GM21723 (cell line): ENCODE measurements around the gene DIPK1B.
"Not testable (repeated sequence)": the region's sequence is repeated elsewhere in the genome, so short reads cannot be mapped to it uniquely, and the experiment has no call there.

Source experiments
- ATAC-seq: cut with Tn5 transposase; IDR thresholded peaks from one replicate; pipeline ENCODE4 v1.9.1; 2021; ENCODE audit warnings: mild to moderate bottlenecking, moderate library complexity; ENCODE audit not compliant: unreplicated experiment

The DIPK1B gene

DNA sequence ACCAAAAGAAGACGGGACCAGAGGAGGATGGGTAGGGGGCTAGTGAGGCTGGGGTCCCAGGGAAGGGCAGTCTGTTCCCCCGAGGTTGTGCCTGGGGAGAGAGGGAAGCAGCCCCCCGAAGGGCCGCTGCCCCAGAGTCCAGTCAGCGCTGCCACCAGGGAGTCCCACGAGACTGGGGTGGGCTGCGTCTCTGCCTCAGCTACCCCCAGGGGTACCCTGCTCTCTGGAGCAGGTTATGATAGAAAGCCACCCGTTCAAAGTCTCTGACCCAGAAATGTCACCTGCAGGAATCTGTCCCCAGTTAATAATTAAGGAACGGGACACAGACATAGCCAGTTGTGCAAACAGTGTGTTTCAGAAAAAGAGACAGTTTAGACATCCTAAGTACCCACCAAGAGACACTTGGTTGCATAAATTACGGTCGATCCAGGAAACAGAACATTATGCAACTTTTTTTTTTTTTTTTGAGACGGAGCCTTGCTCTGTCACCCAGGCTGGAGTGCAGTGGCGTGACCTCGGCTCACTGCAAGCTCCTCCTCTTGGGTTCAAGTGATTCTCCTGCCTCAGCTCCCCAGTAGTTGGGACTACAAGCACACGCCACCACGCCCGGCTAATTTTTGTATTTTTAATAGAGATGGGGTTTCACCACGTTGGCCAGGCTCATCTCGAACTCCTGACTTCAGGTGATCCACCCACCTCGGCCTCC, 14.4 kb upstream of the DIPK1B start:
- ATAC-seq, result no peak

DNA sequence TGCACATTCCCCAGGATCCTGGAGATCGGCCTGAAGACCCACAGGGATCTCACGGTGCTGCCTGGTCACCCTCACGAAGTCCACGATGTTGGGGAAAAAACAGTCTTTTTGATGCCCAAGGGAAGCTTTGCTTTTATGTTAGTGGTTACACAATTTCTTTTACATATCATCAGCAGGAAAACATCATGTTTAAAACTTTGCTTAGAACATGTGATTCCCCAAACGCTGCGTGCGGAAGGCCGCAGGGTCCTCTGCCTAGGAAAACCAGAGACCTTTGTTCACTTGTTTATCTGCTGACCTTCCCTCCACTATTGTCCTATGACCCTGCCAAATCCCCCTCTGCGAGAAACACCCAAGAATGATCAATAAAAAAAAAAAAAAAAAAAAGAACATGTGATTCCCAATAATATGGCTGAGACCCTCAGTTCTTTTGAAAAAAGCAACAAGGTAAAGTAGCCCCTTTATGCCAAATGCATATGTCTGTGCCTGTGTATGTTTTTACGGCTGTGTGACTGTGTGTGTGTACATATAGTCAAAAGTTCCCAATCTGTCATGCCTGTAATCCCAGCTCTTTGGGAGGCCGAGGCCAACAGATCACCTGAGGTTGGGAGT, 13.6 kb upstream of the DIPK1B start:
- no peak for ATAC-seq

DNA sequence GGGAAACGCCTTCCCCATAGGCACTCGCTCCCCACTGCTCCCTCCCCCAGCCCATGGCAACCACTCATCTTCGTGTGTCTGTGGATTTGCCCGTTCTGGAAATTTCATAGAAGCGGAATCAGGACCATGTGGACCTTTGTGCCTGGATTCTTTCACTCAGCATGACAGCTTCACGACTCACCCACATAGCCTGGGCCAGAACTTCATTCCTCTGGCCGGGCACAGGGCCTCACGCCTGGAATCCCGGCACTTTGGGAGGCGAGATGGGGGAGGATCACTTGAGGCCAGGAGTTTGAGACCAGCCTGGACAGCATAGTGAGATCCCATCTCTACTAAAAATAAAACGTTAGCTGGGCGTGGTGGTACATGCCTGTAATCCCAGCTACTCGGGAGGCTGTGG, 12.1 kb upstream of the DIPK1B start:
- ATAC-seq, result no peak

DNA sequence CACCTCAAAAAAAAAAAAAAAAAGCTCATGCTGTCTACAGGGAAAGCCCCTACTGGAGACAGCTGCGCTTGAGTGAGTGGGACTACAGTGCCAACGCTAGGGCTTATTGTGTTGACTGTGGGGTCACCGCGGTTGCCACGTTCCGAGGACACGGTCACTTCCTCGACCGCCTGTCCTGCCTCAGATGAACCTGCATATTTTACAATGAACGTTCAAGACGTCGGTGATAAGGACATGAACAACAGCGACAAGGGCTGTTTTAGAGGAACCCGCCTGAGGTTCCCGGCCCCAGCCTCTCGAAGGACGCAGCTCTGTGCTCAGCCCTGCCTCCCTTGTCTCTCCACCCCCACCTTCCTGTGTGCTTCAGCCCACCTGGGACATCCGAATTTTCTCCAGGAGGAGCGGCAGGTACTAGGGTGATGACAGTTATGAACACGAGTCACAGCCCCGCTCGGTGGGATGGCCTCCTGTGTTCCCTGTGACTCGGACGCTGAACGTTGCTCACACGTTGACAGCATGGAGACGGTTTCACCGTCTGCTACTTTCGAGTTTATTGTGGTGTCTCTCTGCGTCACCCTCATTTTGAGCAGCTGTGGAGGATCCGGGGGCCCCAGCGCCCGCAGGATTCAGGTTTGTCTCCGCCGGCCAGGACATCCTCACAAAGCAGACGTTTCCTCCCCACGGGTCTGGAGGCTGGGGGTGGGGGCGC, 11.3 kb upstream of the DIPK1B start:
- peak; percentile 75 for ATAC-seq

DNA sequence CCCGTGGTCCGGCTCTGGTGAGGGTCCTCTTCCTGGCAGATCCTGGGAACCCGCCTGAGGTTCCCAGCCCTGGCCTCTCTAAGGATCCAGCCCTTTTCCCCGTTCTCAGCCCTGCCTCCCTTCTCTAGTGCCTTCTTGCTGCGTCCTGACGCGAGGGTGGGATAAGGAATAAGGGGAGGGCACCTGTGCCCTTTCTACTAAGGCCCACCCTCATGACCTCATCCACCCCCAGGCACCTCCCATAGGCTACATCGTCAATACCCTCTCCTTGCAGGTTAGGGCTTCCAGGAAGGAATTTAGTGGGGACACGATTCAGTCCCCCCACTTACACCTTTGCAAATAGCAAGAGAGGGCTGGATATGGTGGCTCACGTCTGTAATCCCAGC, 10.7 kb upstream of the DIPK1B start:
- ATAC-seq, result peak; percentile 8

DNA sequence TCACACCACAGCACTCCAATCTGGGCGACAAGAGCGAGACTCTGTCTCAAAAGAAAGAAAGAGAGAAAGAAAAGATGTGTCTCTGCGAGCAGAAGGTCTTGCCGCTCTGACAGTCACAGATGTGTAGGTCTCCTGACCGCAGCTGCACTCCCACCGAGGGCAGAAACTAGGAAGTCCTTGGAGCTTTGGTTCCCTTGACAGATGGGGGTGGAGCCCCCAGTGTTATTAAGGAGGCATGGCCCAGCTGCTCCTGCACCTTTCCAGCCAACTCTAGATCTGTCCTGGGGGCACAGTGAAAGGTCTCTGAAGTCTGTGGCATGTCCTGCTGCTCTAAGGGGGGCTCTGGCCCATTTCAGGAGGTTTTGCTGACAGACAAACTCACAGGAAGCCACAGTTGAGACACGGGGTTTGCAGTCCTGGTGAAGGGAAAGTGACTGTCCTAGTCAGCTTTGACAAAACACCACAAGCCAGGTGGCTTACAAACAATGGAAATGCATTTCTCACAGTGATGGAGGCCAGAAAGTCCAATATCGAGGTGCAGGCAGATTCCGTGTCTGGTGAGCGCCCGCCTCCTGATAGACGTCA, 9.0 kb upstream of the DIPK1B start:
- ATAC-seq, result no peak

DNA sequence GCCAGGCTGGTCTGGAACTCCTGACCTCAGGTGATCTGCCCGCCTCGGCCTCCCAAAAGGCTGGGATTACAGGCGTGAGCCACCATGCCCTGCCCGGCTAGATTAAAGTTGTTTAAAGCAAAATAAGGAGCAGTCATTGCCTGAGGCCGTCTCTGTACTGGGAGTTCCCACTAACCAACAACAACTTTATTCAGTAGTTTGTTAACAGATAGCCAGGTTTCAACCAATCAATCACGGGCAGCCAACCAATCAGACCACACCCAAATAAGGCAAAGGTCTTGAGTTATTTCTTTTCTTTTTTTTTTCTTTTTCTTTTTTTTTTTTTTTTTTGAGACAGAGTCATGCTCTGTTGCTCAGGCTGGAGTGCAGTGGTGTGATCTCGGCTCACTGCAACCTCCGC, 7.6 kb upstream of the DIPK1B start:
- ATAC-seq, result not testable (repeated sequence)

DNA sequence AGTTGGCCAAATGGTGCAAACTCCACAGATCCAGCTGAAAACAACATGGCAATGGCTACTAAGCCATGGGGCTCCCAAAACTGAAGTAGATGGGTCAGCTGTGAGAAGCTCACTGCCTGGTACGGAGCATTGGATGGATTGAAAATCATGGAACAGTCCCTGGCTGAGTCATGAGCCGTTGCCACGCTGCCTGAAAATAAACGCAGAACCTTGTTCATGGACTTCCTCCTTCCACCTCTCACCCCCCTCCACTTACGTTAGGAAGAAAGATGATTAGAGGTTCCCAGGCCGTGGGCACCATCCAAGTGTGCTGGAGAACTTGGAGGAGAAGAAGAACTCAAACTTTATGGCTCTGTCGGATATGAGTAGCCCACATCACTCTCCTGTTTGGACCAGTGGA, 6.8 kb upstream of the DIPK1B start:
- no peak for ATAC-seq

DNA sequence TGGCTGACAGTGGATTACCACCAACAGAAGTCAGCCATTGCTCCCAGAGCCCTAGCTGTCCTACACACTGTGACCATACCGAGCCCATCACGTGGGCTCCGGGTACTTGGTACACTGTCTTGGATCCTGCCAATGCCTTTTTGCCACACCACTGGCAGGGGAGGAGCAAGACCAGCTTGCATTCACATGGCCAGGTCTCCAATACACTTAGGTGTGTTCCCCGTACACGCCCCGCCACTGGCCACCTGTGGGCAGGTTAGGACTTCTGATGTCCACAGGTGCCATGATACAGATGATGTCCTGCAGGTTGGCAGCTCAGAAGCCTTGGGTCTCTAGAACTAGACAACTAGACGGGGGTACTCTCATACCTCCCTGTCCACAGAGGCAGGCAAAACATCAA, 5.4 kb upstream of the DIPK1B start:
- no peak for ATAC-seq

DNA sequence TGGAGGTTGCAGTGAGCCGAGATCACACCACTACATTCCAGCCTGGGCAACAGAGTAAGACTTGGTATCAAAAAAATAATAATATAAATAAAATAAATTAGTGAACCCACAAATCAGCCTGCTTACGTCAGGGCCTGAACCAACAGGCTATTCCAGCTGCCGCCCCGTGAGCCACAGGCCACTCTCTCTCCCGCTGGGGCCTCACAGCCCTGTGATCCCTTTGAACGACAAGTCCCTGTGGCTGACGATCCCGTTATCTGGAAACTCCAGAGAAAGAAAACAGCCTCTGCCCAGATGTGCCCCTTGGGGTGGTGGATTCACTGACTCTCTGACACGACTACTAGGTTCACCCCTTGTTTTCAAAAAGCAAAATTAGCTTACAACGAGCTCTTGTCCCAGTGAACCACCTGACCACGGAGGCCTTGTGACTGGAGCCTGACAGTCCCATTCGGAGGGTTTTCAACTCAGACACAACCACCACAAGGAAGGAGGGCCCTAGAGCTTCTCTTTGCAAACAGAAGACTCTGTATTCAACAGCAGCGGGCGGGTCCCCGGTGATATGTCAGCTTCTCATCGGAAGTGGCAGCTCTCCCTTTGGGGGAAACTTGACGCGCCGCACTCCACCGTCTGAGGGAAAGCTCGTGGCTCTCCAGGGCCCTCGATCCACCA, 4.4 kb upstream of the DIPK1B start:
- ATAC-seq, result no peak

DNA sequence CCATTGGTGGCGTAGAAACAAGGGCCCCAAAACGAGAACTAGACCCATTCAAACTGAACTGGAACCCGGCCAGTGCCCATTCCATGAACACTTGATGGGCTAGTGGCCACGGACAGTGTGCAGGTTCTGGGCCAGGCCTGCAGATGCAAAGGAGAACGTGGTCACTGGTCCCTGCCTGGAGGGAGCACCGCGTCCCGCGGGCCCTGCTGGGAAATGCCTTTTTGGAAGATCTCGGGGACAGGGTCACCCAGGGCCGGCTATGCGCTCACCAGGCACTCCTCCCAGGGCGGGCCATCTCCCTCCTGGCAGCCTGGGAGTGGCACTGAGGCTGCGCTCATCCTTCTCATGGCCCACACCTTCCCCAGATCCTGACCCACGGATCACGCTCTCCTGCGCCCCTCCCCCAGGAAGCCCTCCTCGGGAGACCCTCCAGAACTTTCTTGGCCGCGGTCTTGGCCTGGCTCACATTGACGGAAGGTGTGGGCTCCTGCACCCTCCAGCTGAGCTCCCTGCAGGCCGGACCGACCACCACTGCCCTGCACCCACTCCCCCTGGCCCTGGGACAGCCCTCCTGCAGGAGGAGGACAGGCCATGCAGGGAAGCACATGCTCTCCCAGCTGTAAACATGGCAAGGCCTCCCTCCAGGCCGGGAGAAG, 2.8 kb upstream of the DIPK1B start:
- no peak for ATAC-seq

DNA sequence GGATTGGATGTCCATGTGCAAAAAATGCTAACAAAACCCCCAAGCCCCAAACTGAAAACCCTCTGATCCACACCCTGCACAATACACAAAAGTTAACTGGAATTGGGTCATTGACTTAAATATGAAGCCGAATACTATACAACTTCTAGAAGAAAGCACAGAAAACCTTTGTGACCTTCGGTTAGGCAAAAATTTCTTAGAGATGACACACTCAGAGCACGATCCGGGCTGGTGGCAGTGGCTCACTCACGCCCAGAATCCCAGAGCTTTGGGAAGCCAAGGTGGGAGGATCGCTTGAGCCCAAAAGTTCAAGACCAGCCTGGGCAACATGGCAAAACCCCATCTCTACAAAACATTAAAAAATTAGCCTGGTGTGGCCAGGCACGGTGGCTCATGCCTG, 1.8 kb upstream of the DIPK1B start:
- no peak for ATAC-seq

DNA sequence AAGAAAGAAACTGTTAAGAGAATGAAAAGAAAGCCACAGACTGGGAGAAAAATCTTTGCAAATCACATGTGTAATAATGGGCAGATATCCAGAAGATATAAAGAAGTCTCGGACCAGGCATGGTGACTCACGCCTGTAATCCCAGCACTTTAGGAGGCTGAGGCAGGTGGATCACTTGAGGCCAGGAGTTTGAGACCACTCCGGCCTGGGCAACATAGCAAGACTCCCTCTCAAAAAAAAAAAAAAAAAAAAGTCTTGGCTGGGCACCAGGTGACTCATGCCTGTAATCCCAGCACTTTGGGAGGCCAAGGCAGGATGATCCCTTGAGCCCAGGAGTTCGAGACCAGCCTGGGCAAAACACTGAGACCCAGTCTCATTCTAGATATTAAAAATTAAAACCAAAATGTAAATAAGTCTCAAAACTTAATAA, 1.1 kb upstream of the DIPK1B start:
- ATAC-seq, result not testable (repeated sequence)

DNA sequence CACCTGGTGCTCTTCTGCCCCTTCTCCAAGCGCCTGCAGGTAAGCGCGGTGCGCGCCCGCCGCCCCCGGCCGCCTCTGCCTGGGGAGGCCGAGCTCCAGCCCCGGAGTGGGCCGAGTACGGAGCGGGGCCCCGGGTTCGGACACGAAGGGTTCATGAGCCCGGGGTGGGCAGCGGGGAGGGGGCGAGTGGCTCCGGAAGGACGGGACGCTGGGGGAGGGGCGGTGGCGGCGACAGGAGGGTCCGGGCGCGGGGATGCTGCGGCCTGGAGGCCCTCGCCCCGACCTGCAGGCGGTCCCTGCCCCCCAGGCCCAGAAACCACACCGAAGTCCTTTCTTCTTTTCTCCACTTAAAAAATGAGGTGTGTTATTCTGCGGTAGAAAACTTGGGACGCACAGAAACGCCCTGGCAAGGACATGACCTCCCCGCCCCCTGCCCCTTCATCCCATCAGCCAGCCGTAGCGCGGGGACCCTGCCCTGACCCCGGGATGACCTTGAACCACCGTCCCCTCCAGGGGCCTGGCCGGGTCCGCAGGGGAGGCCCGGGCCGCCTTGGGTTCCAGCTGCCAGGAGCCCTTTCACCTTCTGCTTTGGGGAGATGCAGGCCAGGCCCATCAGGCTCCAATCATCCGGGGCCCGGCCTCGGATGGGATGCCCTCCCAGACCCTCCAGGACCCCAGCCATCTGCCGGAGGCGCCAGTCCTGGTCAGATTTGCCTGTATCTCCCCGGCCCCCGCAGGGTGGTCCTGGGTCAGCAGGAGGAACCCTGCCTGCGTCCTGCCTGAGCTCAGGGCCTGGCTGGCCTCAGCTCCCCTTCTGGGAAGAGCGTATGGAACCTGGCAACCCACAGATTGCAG, 545 bp downstream of the DIPK1B start:
- ATAC-seq, result no peak

DNA sequence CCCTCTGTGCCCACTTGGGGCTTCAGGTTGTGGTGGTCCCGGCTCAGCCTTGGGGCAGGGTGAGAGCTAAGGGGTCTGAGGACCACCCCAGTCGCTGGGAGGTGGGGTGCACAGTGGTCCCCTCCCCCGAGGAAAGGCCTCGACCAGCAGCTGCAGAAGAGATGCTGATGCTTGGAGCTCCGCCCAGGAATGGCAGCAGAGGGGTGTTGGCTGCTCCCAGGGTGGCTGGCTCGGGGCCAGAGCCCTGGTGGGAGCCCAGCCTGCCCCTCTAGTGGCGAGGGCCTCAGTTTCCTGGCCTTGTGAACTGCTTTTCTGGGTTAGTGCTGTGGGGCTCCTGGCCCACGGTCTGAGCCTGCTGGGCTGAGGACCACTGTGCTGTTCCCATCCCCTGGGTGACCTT, 1.2 kb downstream of the DIPK1B start:
- no peak for ATAC-seq

DNA sequence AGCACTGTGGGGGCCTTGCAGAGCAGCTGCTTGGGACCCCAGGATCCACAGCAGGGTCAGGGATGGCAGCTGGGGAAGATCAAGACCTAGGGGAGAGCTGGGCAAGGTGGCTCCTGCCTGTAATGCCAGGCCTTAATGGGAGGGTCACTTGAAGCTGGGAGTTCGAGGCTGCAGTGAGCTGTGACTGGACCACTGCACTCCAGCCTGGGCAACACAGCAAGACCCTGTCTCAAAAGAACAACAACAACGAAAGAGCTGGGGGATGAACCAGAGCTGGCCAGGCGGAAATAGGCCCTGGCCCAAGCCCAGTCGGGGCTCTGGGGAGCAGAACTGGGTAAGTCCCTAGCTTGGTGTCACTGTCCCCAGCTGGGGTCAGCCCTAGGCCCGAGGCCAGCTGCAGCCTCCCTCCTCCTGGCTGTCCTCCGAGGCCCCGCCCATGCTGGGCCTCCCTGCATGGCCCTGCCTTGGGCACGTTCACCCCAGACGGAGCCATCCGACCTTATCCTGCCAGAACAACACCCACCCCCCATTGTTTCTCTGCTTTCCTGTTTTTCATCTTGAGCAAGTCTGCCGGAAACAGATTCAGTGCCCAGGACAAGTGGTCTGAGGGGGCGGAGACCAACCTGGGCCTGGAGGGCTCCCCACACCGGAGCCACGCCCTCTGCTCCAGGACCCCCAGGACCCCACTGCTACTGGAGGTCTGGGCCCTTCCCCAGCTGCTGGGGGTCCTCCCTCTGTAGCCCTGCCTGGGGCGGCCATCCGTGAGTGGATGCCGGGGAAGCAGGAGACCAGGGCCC, 1.9 kb downstream of the DIPK1B start:
- ATAC-seq, result no peak

DNA sequence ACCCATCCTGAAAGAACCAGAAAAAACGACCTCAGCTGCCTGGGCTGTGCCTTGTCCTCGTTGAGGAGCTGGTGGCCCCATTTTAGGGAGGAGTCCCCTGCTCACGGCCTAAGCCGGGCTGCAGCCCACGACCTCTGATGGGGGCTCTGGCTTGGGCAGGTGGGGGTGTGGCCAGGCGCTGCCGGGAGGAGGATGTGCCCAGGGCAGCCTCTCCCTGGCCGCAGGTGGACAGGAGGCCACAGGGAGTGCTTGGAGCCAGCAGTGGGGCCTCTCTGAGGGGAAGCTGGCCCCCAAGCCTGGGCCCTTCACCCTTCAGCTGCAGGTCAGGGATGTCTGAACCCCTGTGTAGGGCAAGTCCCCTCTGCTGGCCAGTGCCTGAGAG, 2.5 kb downstream of the DIPK1B start:
- ATAC-seq, result no peak

DNA sequence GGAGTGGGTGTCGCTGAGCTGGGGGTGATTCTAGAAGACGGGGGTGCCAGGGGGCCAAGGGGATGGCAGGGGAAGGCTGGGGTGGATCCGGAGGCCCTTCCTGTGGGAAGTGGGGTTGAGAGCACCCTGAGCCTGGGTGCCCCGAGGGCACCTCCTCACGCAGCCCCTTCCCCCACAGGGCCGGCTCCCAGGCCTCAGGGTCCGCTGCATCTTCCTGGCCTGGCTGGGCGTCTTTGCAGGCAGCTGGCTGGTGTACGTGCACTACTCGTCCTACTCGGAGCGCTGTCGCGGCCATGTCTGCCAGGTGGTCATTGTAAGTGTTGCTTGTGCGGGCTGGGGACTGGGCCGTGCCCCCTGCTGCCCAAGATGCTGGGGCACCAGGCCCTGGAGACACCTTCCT, 5.0 kb downstream of the DIPK1B start:
- ATAC-seq, result no peak
